HepG2 (cell line): ENCODE results near the gene SRXN1. TPM values are rescaled to one million over a fixed set of nuclear protein-coding genes. Genes with fewer than 3 reads are reported as not detected.

Experiments
- ARID5B ChIP-seq: IDR thresholded peaks from 2 replicates; pipeline ENCODE4 v1.4.0; 2020; ENCODE audit warnings: mild to moderate bottlenecking, missing genetic modification reagents
- ATF3 ChIP-seq: sonication (generic); formaldehyde crosslinking; IDR thresholded peaks from 2 replicates; pipeline ENCODE4 v1.4.0; 2020; ENCODE audit warnings: missing genetic modification reagents
- CEBPG ChIP-seq: IDR thresholded peaks from 2 replicates; pipeline ENCODE4 v1.6.1; 2016
- ELF4 ChIP-seq: sonication (generic); formaldehyde crosslinking; IDR thresholded peaks from 2 replicates; pipeline ENCODE4 v1.5.0; 2020; ENCODE audit warnings: missing genetic modification reagents, mild to moderate bottlenecking, moderate library complexity, borderline replicate concordance
- ERF ChIP-seq: IDR thresholded peaks from 2 replicates; pipeline ENCODE4 v1.6.1; 2018; ENCODE audit warnings: missing biosample characterization, missing genetic modification reagents
- HIC2 ChIP-seq: sonication (generic); formaldehyde crosslinking; IDR thresholded peaks from 2 replicates; pipeline ENCODE4 v1.9.0; 2022; ENCODE audit warnings: low read depth, missing genetic modification reagents
- MIER3 ChIP-seq: IDR thresholded peaks from 2 replicates; pipeline ENCODE4 v1.6.1; 2016; ENCODE audit warnings: missing compliant biosample characterization, borderline replicate concordance
- PHF21A ChIP-seq: sonication (generic); formaldehyde crosslinking; IDR thresholded peaks from 2 replicates; pipeline ENCODE4 v1.5.0; 2020; ENCODE audit warnings: mild to moderate bottlenecking, missing genetic modification reagents
- RFX5 ChIP-seq: IDR thresholded peaks from 2 replicates; pipeline ENCODE4 v1.6.1; 2011; ENCODE audit warnings: low read depth, low read length, improper control_type of control experiment
- RFXAP ChIP-seq: sonication (generic); formaldehyde crosslinking; IDR thresholded peaks from 2 replicates; pipeline ENCODE4 v1.4.0; 2020; ENCODE audit warnings: missing genetic modification reagents, borderline replicate concordance
- SMYD3 ChIP-seq: sonication (generic); formaldehyde crosslinking; IDR thresholded peaks from 2 replicates; pipeline ENCODE4 v1.8.1; 2023; ENCODE audit warnings: mild to moderate bottlenecking, missing genetic modification reagents
- SOX13 ChIP-seq, 3 experiments: fragments of 450-650 bp in 1 of 3; sonication (generic) in 1 of 3; formaldehyde crosslinking in 1 of 3; IDR thresholded peaks in 2 of 3; conservative IDR thresholded peaks in 1 of 3; 2 replicates each; pipeline versions ENCODE4 v1.5.0 to v1.6.1; 2016 to 2020; ENCODE audit warnings: antibody characterized with exemption in 1 of 3, mild to moderate bottlenecking in 1 of 3, missing compliant biosample characterization in 1 of 3, missing genetic modification reagents in 1 of 3, moderate library complexity in 1 of 3
- SUZ12 ChIP-seq: fragments of 150-350 bp; IDR thresholded peaks from 2 replicates; pipeline ENCODE4 v1.6.1; 2014; ENCODE audit warnings: low read depth, low read length
- USF2 ChIP-seq, 2 experiments: sonication (generic) in 1 of 2; formaldehyde crosslinking in 1 of 2; IDR thresholded peaks; 2 replicates each; pipeline versions ENCODE4 v1.5.1 to v1.6.1; 2011 to 2020; ENCODE audit warnings: borderline replicate concordance in 1 of 2, low read depth in 1 of 2, low read length in 1 of 2, mild to moderate bottlenecking in 1 of 2, missing genetic modification reagents in 1 of 2, moderate library complexity in 1 of 2
- YY1 ChIP-seq: IDR thresholded peaks from 2 replicates; pipeline ENCODE4 v1.6.1; 2011; ENCODE audit warnings: low read length, low read depth, moderate library complexity, mild to moderate bottlenecking; ENCODE audit not compliant: insufficient read depth, insufficient replicate concordance
- ZNF225 ChIP-seq: sonication (generic); formaldehyde crosslinking; IDR thresholded peaks from 2 replicates; pipeline ENCODE4 v1.4.0; 2020; ENCODE audit warnings: mild to moderate bottlenecking, missing genetic modification reagents
- ZNF570 ChIP-seq: sonication (generic); formaldehyde crosslinking; IDR thresholded peaks from 2 replicates; pipeline ENCODE4 v1.4.0; 2020; ENCODE audit warnings: mild to moderate bottlenecking, missing genetic modification reagents, borderline replicate concordance
- polyA plus RNA-seq, 8 experiments: library from polyadenylated mRNA; depleted of rRNA in 3 of 8; stranded (reverse) in 7 of 8; unstranded in 1 of 8; fragments of >200 nt; fragmentation: Illumina TruSeq in 4 of 8; extraction: Trizol in 4 of 8; gene quantifications; 2 replicates each; pipeline versions ENCODE4 v1.2.1 to v1.2.3, GENCODE V29; 2011 to 2016; ENCODE audit warnings: low read depth in 4 of 8, missing spikeins in 1 of 8, mixed read lengths in 1 of 8; ENCODE audit not compliant: insufficient read depth in 1 of 8
- total RNA-seq, 5 experiments: library from RNA; depleted of rRNA; stranded (reverse); fragments of >200 nt; fragmentation: Illumina TruSeq; extraction: Trizol; gene quantifications; 2 replicates each; pipeline ENCODE4 v1.2.3, GENCODE V29; 2016; ENCODE audit warnings: low read depth in 1 of 5

The SRXN1 gene
- total and polyA plus RNA-seq, 2 of the 13 experiments (the other 11 are each of a cell fraction or from before 2014, with no cell fraction given), result 29.9 to 87.7 TPM

- TF ChIP-seq ARID5B (CRISPR knock-in tag), result peak; percentile 77
- no peak for TF ChIP-seq ZNF570 (CRISPR knock-in tag)
- TF ChIP-seq ATF3 (CRISPR knock-in tag), result no peak
- TF ChIP-seq ZNF225 (CRISPR knock-in tag), result peak; percentile 83
- TF ChIP-seq SMYD3 (CRISPR knock-in tag), result peak; percentile 69; the same call in 1 of the 2 replicates
- TF ChIP-seq RFX5, result no peak; the same call in 1 of the 2 replicates
- peak; percentile 24; the same call in 1 of the 2 replicates for TF ChIP-seq SUZ12
- peak; percentile 60 for TF ChIP-seq CEBPG (CRISPR knock-in tag)
- no peak for TF ChIP-seq HIC2 (CRISPR knock-in tag)
- TF ChIP-seq RFXAP (CRISPR knock-in tag), result 0 out of 2 replicates have a peak, but pooled peaks have one; percentile 48
- peak; percentile 91 for TF ChIP-seq MIER3
- peak; percentile 95 for TF ChIP-seq PHF21A (CRISPR knock-in tag)
- 0 out of 2 replicates have a peak, but pooled peaks have one; percentile 71 for TF ChIP-seq ELF4 (CRISPR knock-in tag)
- peak; percentile 59 for TF ChIP-seq YY1
- TF ChIP-seq USF2 (IDR thresholded peaks at IDR 0.05; ENCODE audit: low read depth, low read length), result peak; percentile 27; the same call in 1 of the 2 replicates
- TF ChIP-seq USF2 (CRISPR knock-in tag; IDR thresholded peaks at IDR 0.05; ENCODE audit: borderline replicate concordance), result 0 out of 2 replicates have a peak, but pooled peaks have one; percentile 8
- TF ChIP-seq ERF (CRISPR knock-in tag), result peak; percentile 84; the same call in 1 of the 2 replicates
- TF ChIP-seq SOX13 (IDR thresholded peaks at IDR 0.05), result peak; percentile 59; the same call in 1 of the 2 replicates
- peak in 1 of 2 experiments; percentile 57; a peak in 2 of 4 replicates for TF ChIP-seq SOX13 (CRISPR knock-in tag; conservative IDR thresholded peaks at IDR 0.05 in 1 of 2, IDR thresholded peaks at IDR 0.05 in 1 of 2)
These were observed 7.5 kb downstream of the SRXN1 start (continued) for GRCh38 chr20:645318-646106.
